Trophoblast cell (in vitro differentiated cells and primary cell): ENCODE data around the gene TBL3.

Source experiments
- DNase-seq, 2 donors: peaks; one replicate each; pipeline ENCODE4 v3.0.0-alpha.2; 2016
- H2AFZ ChIP-seq: 2 replicates; pipeline ENCODE4 v1.6.1; 2013; ENCODE audit warnings: low read length, moderate library complexity, mild to moderate bottlenecking; ENCODE audit not compliant: insufficient read depth, poor library complexity
- H2AK5ac ChIP-seq: 2 replicates; pipeline ENCODE4 v1.6.1; 2013; ENCODE audit warnings: mild to moderate bottlenecking, low read length
- H2BK120ac ChIP-seq: 2 replicates; pipeline ENCODE4 v1.6.1; 2013; ENCODE audit warnings: low read length, mild to moderate bottlenecking, moderate library complexity; ENCODE audit not compliant: insufficient read depth, poor library complexity
- H2BK12ac ChIP-seq: 2 replicates; pipeline ENCODE4 v1.6.1; 2013; ENCODE audit warnings: mild to moderate bottlenecking, low read length, moderate library complexity
- H2BK5ac ChIP-seq: 2 replicates; pipeline ENCODE4 v1.6.1; 2013; ENCODE audit warnings: low read length, low read depth, moderate library complexity, mild to moderate bottlenecking; ENCODE audit not compliant: poor library complexity
- H3K14ac ChIP-seq: 2 replicates; pipeline ENCODE4 v1.6.1; 2013; ENCODE audit warnings: mild to moderate bottlenecking, low read length
- H3K18ac ChIP-seq: 2 replicates; pipeline ENCODE4 v1.6.1; 2013; ENCODE audit warnings: mild to moderate bottlenecking, low read length
- H3K23ac ChIP-seq: 2 replicates; pipeline ENCODE4 v1.6.1; 2013; ENCODE audit warnings: low read length
- H3K27ac ChIP-seq: 2 replicates; pipeline ENCODE4 v1.5.1; 2013; ENCODE audit warnings: low read depth, mild to moderate bottlenecking, inconsistent platforms, low read length, moderate library complexity
- H3K27me3 ChIP-seq: 2 replicates; pipeline ENCODE4 v1.6.1; 2013; ENCODE audit warnings: inconsistent platforms, mild to moderate bottlenecking, low read length, moderate library complexity; ENCODE audit not compliant: insufficient read depth
- H3K36me3 ChIP-seq, 2 experiments: 1 replicate in 1 of 2; 2 replicates in 1 of 2; pipeline ENCODE4 v1.6.1; 2013; ENCODE audit warnings: low read length in 2 of 2, mild to moderate bottlenecking in 2 of 2, moderate library complexity in 1 of 2; ENCODE audit not compliant: insufficient read depth in 2 of 2, control insufficient read depth in 1 of 2
- H3K4ac ChIP-seq: 2 replicates; pipeline ENCODE4 v1.6.1; 2013; ENCODE audit warnings: low read depth, mild to moderate bottlenecking, low read length, moderate library complexity
- H3K4me1 ChIP-seq, 2 experiments: 1 replicate in 1 of 2; 2 replicates in 1 of 2; pipeline ENCODE4 v1.6.1; 2013; ENCODE audit warnings: low read length in 2 of 2, mild to moderate bottlenecking in 2 of 2, moderate library complexity in 1 of 2; ENCODE audit not compliant: insufficient read depth in 2 of 2, control insufficient read depth in 1 of 2
- H3K4me2 ChIP-seq: 2 replicates; pipeline ENCODE4 v1.6.1; 2013; ENCODE audit warnings: inconsistent platforms, mild to moderate bottlenecking, low read length, moderate library complexity
- H3K4me3 ChIP-seq: 2 replicates; pipeline ENCODE4 v1.5.1; 2013; ENCODE audit warnings: mild to moderate bottlenecking, low read depth, low read length, inconsistent platforms
- H3K79me1 ChIP-seq: one replicate; pipeline ENCODE4 v1.6.1; 2013; ENCODE audit warnings: low read length
- H3K79me2 ChIP-seq: 2 replicates; pipeline ENCODE4 v1.6.1; 2013; ENCODE audit warnings: low read length, mild to moderate bottlenecking; ENCODE audit not compliant: control insufficient read depth, insufficient read depth, poor library complexity
- H3K9ac ChIP-seq: 2 replicates; pipeline ENCODE4 v1.6.1; 2013; ENCODE audit warnings: mild to moderate bottlenecking, low read length
- H3K9me3 ChIP-seq: 2 replicates; pipeline ENCODE4 v1.6.1; 2013; ENCODE audit warnings: low read depth, mild to moderate bottlenecking, control low read depth, inconsistent platforms, low read length; ENCODE audit not compliant: insufficient read depth
- H4K12ac ChIP-seq: 2 replicates; pipeline ENCODE4 v1.6.1; 2013; ENCODE audit warnings: low read depth, mild to moderate bottlenecking, low read length, moderate library complexity
- H4K8ac ChIP-seq: 2 replicates; pipeline ENCODE4 v1.6.1; 2013; ENCODE audit warnings: low read depth, mild to moderate bottlenecking, low read length, moderate library complexity
- H4K91ac ChIP-seq: one replicate; pipeline ENCODE4 v1.6.1; 2013; ENCODE audit warnings: low read depth, mild to moderate bottlenecking, low read length, moderate library complexity
- WGBS: extraction: QIAGEN DNeasy Blood & Tissue Kit; methylation state at CpG from one replicate; pipeline ENCODE4 v1.1.7; 2013; ENCODE audit warnings: missing lambda C conversion rate; ENCODE audit not compliant: insufficient read length, insufficient coverage; ENCODE audit errors: extremely low coverage; 5-methylcytosine and 5-hydroxymethylcytosine counted together

TBL3 gene

DNA sequence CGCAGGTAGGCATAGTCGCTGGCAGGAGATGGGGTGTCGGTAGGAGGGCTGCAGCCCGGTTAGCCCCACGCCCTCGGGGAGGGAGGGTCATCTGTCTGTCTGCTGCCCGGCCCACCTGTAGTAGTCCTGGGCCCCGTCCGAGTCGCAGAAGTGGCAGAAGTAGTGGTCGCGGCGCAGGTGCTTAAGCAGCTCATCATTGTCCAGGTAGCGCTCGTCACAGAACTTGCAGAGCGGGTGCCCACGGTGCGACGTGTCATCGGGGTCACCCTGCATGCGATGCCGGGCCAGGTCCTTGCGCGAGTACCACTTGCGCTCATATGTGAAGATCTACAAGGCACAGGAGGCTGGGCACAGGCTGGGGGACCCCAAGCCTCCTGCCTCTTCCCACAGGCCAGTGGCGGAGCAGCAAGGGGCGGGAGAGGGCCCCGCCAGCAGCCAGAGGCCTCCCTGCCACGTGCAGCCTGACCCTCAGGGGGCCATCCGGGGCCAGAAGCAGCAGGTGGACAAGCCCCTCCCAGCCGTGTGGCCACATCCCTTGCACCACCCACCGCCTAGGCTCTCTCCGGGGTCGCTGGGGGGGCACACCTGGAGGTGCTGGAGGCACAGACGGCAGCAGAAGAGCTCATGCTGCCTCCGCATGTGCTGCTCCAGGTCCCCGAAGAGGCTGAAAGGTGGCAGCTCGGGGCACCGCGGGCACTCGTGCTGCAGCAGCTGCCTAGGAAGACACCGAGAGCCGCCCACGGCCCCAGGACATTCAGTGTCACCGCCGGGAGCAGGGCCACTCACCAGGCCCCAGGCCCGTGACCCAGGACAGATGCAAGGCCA is 30.8 kb downstream of the TBL3 start:
- Histone ChIP-seq H3K9me3 (peaks cover 1% of the 10 kb centered on the region), H3K79me2 (peaks cover 6% of the 10 kb centered on the region), H2BK120ac (no peak overlapping the region), H3K79me1 (no peaks in the 10 kb centered on the region), H2BK5ac (no peak overlapping the region), H3K4me2 (no peak overlapping the region), H3K36me3 (peaks cover 61 to 63% of the 10 kb centered on the region in 2 experiments), H3K4ac (no peak overlapping the region), H3K4me1 (peaks cover 5 to 11% of the 10 kb centered on the region in 2 experiments), H2AK5ac (no peak overlapping the region), H3K14ac (no peak overlapping the region), H3K9ac (no peak overlapping the region), H2BK12ac (no peak overlapping the region), H3K27me3 (no peaks in the 10 kb centered on the region), H4K8ac (no peak overlapping the region), H3K18ac (no peak overlapping the region), H4K91ac (no peak overlapping the region), H2AFZ (no peak overlapping the region), H3K27ac (no peak overlapping the region), H3K23ac (no peak overlapping the region), H4K12ac (no peak overlapping the region), H3K4me3 (no peak overlapping the region)
- no CpG with 5 or more reads among the region's 47 CpGs for WGBS
- no peak for DNase-seq

DNA sequence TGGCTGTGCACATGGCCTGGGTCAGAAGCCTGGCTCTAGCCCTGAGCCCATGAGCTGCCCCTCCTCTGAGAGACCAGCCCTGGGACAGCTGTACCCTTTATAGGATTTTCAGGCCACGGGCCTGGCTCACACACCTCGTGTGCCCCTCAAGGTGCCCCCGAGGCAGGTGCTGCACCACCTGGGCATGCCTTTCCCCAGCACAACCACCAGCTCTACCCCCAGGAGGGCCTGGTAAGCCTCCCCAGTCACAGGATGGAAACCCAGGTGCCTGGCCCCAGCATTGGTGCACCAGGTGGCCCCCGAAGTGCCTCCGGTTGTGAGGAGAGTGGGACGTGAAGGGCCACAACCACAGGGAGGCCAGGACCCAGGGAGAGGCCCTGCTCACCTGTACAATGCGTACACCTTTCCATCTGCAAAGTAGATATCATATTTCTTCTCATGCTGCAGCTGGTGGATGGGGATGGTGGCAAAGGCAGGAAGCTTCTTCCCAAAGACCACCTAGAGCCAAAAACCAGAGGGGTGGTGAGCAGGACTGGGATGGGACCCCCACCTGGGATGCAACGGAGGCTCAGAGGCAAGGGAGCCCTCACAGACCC is 31.5 kb downstream of the TBL3 start:
- H2BK12ac ChIP-seq: no peak overlapping the region
- no peak for DNase-seq
- H3K9me3 ChIP-seq: peaks cover 1% of the 10 kb centered on the region
- H3K79me2 ChIP-seq: peaks cover 6% of the 10 kb centered on the region
- no peak overlapping the region for H3K18ac ChIP-seq
- H2BK5ac ChIP-seq: no peak overlapping the region
- WGBS: no CpG with 5 or more reads among the region's 8 CpGs
- peaks cover 5 to 15% of the 10 kb centered on the region in 2 experiments for H3K4me1 ChIP-seq
- H3K27ac ChIP-seq: no peak overlapping the region
- no peak overlapping the region for H3K4me2 ChIP-seq
- H2BK120ac ChIP-seq: no peak overlapping the region
- H3K14ac ChIP-seq: no peak overlapping the region
- H3K27me3 ChIP-seq: no peaks in the 10 kb centered on the region
- H2AK5ac ChIP-seq: no peak overlapping the region
- no peak overlapping the region for H4K91ac ChIP-seq
- no peak overlapping the region for H3K9ac ChIP-seq
- no peak overlapping the region for H4K8ac ChIP-seq
- peaks cover 58 to 61% of the 10 kb centered on the region in 2 experiments for H3K36me3 ChIP-seq
- H4K12ac ChIP-seq: peak overlapping the region; percentile 20
- H3K4ac ChIP-seq: no peak overlapping the region
- H3K23ac ChIP-seq: no peak overlapping the region
- H3K4me3 ChIP-seq: no peak overlapping the region
- no peaks in the 10 kb centered on the region for H3K79me1 ChIP-seq
- H2AFZ ChIP-seq: no peak overlapping the region

DNA sequence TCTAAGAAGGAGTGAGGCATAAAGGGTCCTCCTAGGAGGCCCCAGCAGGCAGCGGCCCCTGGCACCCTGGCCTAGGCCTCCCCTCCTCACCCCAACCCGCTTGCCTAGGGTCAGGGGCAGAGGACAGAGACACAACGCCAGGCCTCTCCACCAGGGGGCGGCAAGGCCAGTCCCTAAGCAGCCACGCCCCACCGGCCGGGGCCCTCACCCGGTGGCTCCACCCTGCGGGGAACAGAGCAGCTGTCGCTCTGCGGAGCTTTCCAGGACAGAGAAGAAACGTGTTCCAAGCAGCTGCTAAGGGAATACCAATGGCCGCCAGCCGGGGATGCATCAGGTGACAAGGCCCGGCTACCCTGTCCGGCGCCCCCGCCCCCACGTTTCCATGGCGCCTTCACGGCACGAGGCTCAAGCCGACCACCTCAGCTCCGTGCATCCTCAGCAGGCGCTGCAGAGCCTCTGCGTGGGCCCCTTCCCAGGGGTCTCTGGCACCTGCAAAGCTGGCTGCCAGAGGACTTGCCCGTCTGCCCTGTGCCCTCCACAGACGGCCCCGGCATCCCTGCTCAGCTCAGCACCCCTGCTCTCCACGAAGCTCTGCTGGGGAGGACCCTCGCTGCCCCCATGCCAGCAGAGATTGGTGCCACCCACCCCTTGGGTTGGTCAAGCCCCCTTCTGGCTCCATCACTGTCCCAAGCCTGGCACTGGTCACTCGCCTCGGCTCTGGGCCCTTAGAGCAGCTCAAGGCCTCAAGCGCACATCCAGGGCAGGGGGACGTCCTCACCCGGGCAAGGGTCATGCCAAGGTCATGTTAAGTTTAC is 32.2 kb downstream of the TBL3 start:
- no peak overlapping the region for H3K14ac ChIP-seq
- H2BK12ac ChIP-seq: no peak overlapping the region
- H3K27me3 ChIP-seq: no peaks in the 10 kb centered on the region
- peaks cover 8 to 20% of the 10 kb centered on the region in 2 experiments for H3K4me1 ChIP-seq
- H2BK5ac ChIP-seq: no peak overlapping the region
- peak overlapping the region; percentile 7 for H4K8ac ChIP-seq
- peaks cover 6% of the 10 kb centered on the region for H3K79me2 ChIP-seq
- peaks cover 1% of the 10 kb centered on the region for H3K9me3 ChIP-seq
- no peak overlapping the region for H2BK120ac ChIP-seq
- no peak overlapping the region for H4K12ac ChIP-seq
- H3K4me3 ChIP-seq: no peak overlapping the region
- H3K27ac ChIP-seq: no peak overlapping the region
- no peak overlapping the region for H3K4ac ChIP-seq
- no peak overlapping the region for H3K9ac ChIP-seq
- no peak overlapping the region for H4K91ac ChIP-seq
- peak; percentile 90 to 91 for DNase-seq
- peak overlapping the region; percentile 25 for H3K4me2 ChIP-seq
- WGBS: no CpG with 5 or more reads among the region's 36 CpGs
- H2AFZ ChIP-seq: no peak overlapping the region
- H2AK5ac ChIP-seq: no peak overlapping the region
- H3K18ac ChIP-seq: no peak overlapping the region
- no peak overlapping the region for H3K23ac ChIP-seq
- H3K36me3 ChIP-seq: peaks cover 51 to 54% of the 10 kb centered on the region in 2 experiments
- H3K79me1 ChIP-seq: no peaks in the 10 kb centered on the region

DNA sequence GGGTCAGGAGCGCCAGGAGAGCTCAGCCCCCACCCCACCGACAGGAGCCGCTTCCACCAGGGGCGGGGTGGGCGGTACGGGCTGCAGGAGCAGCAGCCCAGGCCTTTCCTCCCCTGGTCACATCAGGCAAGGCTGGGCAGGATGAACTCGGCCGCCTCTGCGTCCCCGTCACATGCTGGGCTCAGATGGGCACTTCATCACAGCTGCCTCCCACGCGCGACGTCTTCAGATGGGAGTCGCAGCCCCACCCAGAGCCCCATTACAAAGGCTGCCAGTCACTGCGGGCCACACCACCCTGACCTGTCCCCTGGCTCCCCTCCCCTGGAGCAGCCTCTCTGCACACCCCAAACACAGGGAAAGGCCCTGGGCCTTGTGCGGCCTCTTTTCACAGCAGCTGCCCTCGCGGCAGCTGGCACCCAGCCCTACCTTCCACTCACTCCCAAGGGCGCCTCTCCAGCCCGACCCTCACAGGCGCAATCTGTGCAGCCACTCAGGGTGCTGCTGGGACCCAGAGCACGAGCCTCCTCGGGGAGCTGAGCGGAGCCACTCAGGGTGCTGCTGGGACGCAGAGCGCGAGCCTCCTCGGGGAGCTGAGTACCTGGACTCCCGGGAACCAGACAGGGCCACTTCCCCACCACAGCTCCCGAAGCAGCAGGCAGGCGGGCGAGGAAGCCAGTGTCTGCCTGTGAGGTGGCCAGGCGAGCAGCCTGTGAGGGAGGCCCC is 33.1 kb downstream of the TBL3 start:
- Histone ChIP-seq H4K12ac (no peak overlapping the region), H4K91ac (no peak overlapping the region), H3K9ac (no peak overlapping the region), H3K36me3 (peaks cover 42 to 45% of the 10 kb centered on the region in 2 experiments), H2BK120ac (no peak overlapping the region), H3K9me3 (peaks cover 1% of the 10 kb centered on the region), H3K14ac (no peak overlapping the region), H2BK5ac (no peak overlapping the region), H3K79me2 (peaks cover 13% of the 10 kb centered on the region), H2AFZ (no peak overlapping the region), H2BK12ac (no peak overlapping the region), H4K8ac (no peak overlapping the region), H3K18ac (no peak overlapping the region), H3K4me3 (no peak overlapping the region), H3K4me1 (peaks cover 8 to 20% of the 10 kb centered on the region in 2 experiments), H3K79me1 (peaks cover 7% of the 10 kb centered on the region), H2AK5ac (no peak overlapping the region), H3K4me2 (no peak overlapping the region), H3K4ac (no peak overlapping the region), H3K27ac (no peak overlapping the region), H3K27me3 (no peaks in the 10 kb centered on the region), H3K23ac (no peak overlapping the region)
- no peak for DNase-seq
- WGBS: no CpG with 5 or more reads among the region's 34 CpGs
